Thoracic aorta (tissue), 2 donors: ENCODE results near the gene FOSL1. TPM values are rescaled to one million over a fixed set of nuclear protein-coding genes. Genes with fewer than 3 reads are reported as not detected.

ENCODE experiments used
- ATAC-seq: fragments of 150-250 bp; one replicate; pipeline ENCODE4 v1.8.0; 2017; ENCODE audit warnings: low read depth; ENCODE audit not compliant: insufficient number of reproducible peaks, low FRiP score
- DNase-seq: peaks from one replicate; pipeline ENCODE4 v3.0.0-alpha.2; 2020; ENCODE audit warnings: low spot score
- H3K27ac ChIP-seq, 2 donors: fragments of 200-600 bp; sonication (generic); 1 replicate in 1 of 2; 2 replicates in 1 of 2; pipeline ENCODE4 v1.5.1; 2016; ENCODE audit warnings: mild to moderate bottlenecking in 2 of 2, moderate library complexity in 2 of 2
- H3K27me3 ChIP-seq: fragments of 200-600 bp; sonication (generic); replicated peaks from 2 replicates; pipeline ENCODE4 v1.6.0; 2016; ENCODE audit warnings: mild to moderate bottlenecking; ENCODE audit not compliant: insufficient read depth
- H3K36me3 ChIP-seq: fragments of 200-600 bp; sonication (generic); one replicate; pipeline ENCODE4 v1.5.1; 2016
- H3K4me1 ChIP-seq, 2 donors: fragments of 200-600 bp; sonication (generic); 1 replicate in 1 of 2; 2 replicates in 1 of 2; pipeline versions ENCODE4 v1.5.1 to v1.6.0; 2016; ENCODE audit warnings: low read depth in 2 of 2, mild to moderate bottlenecking in 1 of 2; ENCODE audit not compliant: control insufficient read depth in 1 of 2
- H3K4me3 ChIP-seq: fragments of 200-600 bp; sonication (generic); 2 replicates; pipeline ENCODE4 v1.5.1; 2016; ENCODE audit warnings: mild to moderate bottlenecking
- H3K9me3 ChIP-seq: fragments of 200-600 bp; sonication (generic); 2 replicates; pipeline ENCODE4 v1.5.1; 2016
- total RNA-seq, 2 donors: library from RNA; depleted of rRNA; stranded (reverse); fragments of >200 nt; gene quantifications; one replicate each; pipeline versions ENCODE4 v1.1.0 to v1.2.3, GENCODE V29; 2016
- TF ChIP-seq, protein P1 (sequence below): fragments of 200-600 bp; sonication (generic); IDR thresholded peaks from one replicate; pipeline ENCODE4 v1.5.1; 2019; ENCODE audit warnings: antibody characterized with exemption

Gene FOSL1
- total RNA-seq, 2 donors from 2014 or later, result 25.6 to 143 TPM

GRCh38 chr11:65945941-65946558, 45.9 kb upstream of the FOSL1 start:
- Histone ChIP-seq H3K4me1 (no peaks in the 10 kb centered on the region), H3K4me3 (no peak overlapping the region), H3K27me3 (no peaks in the 10 kb centered on the region), H3K36me3 (no peaks in the 10 kb centered on the region), H3K9me3 (no peaks in the 10 kb centered on the region), H3K27ac (no peak overlapping the region)
- DNase-seq (no peak), ATAC-seq (no peak)
- TF ChIP-seq, protein P1, sequence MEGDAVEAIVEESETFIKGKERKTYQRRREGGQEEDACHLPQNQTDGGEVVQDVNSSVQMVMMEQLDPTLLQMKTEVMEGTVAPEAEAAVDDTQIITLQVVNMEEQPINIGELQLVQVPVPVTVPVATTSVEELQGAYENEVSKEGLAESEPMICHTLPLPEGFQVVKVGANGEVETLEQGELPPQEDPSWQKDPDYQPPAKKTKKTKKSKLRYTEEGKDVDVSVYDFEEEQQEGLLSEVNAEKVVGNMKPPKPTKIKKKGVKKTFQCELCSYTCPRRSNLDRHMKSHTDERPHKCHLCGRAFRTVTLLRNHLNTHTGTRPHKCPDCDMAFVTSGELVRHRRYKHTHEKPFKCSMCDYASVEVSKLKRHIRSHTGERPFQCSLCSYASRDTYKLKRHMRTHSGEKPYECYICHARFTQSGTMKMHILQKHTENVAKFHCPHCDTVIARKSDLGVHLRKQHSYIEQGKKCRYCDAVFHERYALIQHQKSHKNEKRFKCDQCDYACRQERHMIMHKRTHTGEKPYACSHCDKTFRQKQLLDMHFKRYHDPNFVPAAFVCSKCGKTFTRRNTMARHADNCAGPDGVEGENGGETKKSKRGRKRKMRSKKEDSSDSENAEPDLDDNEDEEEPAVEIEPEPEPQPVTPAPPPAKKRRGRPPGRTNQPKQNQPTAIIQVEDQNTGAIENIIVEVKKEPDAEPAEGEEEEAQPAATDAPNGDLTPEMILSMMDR, result no peak

GRCh38 chr11:65945430-65945911, 45.3 kb upstream of the FOSL1 start, which contains the start of gene TSGA10IP:
TSS of gene TSGA10IP (plus strand) at chr11:65945480. CDS start at chr11:65945676, 196 bp downstream.
- Histone ChIP-seq H3K27ac (no peak within 1 kb of the TSS), H3K4me1 (no peaks in the 10 kb centered on the region), H3K4me3 (no peak within 1 kb of the TSS), H3K27me3 (no peaks in the 10 kb centered on the region), H3K36me3 (no peaks in the 10 kb centered on the region), H3K9me3 (no peaks in the 10 kb centered on the region)
- DNase-seq (no peak), ATAC-seq (no peak)
- TF ChIP-seq, protein P1, result no peak

- Histone ChIP-seq H3K27me3 (no peaks in the 10 kb centered on the region), H3K4me3 (no peak overlapping the region), H3K36me3 (no peaks in the 10 kb centered on the region), H3K9me3 (no peaks in the 10 kb centered on the region), H3K27ac (no peak overlapping the region), H3K4me1 (no peaks in the 10 kb centered on the region)
- TF ChIP-seq, protein P1, result no peak
- no peak for DNase-seq
- ATAC-seq, result no peak
Measured at GRCh38 chr11:65944767-65945166, 44.6 kb upstream of the FOSL1 start.

DNA sequence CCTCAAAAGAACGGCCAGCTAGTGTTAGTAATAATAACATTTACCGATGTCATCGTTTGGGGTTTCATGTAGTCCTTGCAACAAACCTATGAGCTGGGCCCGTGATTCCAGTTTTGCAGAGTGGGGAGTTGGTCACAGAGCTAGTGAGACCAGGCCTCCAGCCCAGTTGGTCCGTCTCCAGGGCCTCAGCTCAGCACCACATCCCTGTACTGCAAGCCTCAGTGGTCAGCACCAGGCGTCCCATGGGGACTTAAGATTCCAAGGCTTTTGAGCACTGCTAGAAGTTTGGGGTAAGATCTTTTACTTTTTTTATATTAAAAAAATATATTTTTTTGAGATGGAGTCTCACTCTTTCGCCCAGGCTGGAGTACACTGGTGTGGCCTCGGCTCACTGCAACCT, 44.0 kb upstream of the FOSL1 start:
- no peaks in the 10 kb centered on the region for H3K36me3 ChIP-seq
- H3K9me3 ChIP-seq, result no peaks in the 10 kb centered on the region
- DNase-seq (no peak), ATAC-seq (no peak)
- no peak overlapping the region for H3K4me3 ChIP-seq
- H3K27ac ChIP-seq, result no peak overlapping the region
- no peaks in the 10 kb centered on the region for H3K4me1 ChIP-seq
- TF ChIP-seq, protein P1, result no peak
- no peaks in the 10 kb centered on the region for H3K27me3 ChIP-seq

DNA sequence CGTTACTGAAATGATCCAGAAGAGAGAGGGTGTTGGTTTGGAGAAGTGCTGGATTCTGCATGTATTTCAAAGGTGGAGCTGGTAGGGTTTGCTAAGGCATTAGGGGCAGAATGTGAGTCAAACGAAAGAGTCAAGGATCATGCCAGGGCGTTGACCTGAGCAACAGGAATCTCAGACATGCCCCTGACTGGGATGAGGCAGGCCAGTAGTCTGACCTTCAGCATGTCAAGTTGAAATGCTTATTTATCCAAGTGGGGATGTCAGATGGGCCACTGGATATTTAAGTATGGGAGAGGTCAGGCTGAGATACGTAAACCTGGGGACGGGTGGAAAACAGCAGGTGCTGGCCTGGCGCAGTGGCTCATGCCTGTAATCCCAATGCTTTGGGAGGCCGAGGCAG, 42.3 kb upstream of the FOSL1 start:
- H3K9me3 ChIP-seq, result no peaks in the 10 kb centered on the region
- no peaks in the 10 kb centered on the region for H3K27me3 ChIP-seq
- TF ChIP-seq, protein P1, result no peak
- H3K4me1 ChIP-seq, result no peaks in the 10 kb centered on the region
- H3K36me3 ChIP-seq, result no peaks in the 10 kb centered on the region
- no peak overlapping the region for H3K4me3 ChIP-seq
- H3K27ac ChIP-seq, result no peak overlapping the region
- ATAC-seq, result no peak
- no peak for DNase-seq
